Measurements from ENCODE around the gene SPACA4.
"Not testable (repeated sequence)": the region's sequence is repeated elsewhere in the genome, so short reads cannot be mapped to it uniquely, and the experiment has no call there.

The SPACA4 gene

GRCh38 chr19:48606463-48607358 lies at the start of gene SPACA4:
Gene SPACA4 (plus strand): TSS chr19:48606742. CDS start chr19:48606979, 237 bp downstream.
- DNase-seq (ENCODE audit: low spot score): no peak

- DNase-seq (ENCODE audit: low spot score): no peak
These were observed 49.7 kb upstream of the SPACA4 start for GRCh38 chr19:48556825-48557224.

GRCh38 chr19:48558018-48558684 lies 48.4 kb upstream of the SPACA4 start:
- DNase-seq (ENCODE audit: low spot score): no peak

GRCh38 chr19:48560095-48560530 lies 46.4 kb upstream of the SPACA4 start:
- no peak for DNase-seq (ENCODE audit: low spot score)

GRCh38 chr19:48561412-48561811 lies 45.1 kb upstream of the SPACA4 start:
- no peak for DNase-seq (ENCODE audit: low spot score)

- DNase-seq (ENCODE audit: low spot score): no peak
These were observed 41.5 kb upstream of the SPACA4 start for GRCh38 chr19:48565090-48565489.

GRCh38 chr19:48568345-48568886 lies 38.1 kb upstream of the SPACA4 start:
- no peak for DNase-seq (ENCODE audit: low spot score)

GRCh38 chr19:48569814-48570213 lies 36.7 kb upstream of the SPACA4 start:
- DNase-seq (ENCODE audit: low spot score): no peak

GRCh38 chr19:48571378-48572162 lies 35.0 kb upstream of the SPACA4 start:
- DNase-seq (ENCODE audit: low spot score): no peak

GRCh38 chr19:48573163-48573505 lies 33.4 kb upstream of the SPACA4 start:
- DNase-seq (ENCODE audit: low spot score): no peak

- DNase-seq (ENCODE audit: low spot score): no peak
These were observed 30.5 kb upstream of the SPACA4 start for GRCh38 chr19:48575931-48576622.

- DNase-seq (ENCODE audit: low spot score): not testable (repeated sequence)
These were observed 28.6 kb upstream of the SPACA4 start for GRCh38 chr19:48577908-48578307.

GRCh38 chr19:48578891-48579290 lies 27.7 kb upstream of the SPACA4 start:
- DNase-seq (ENCODE audit: low spot score): no peak

- no peak for DNase-seq (ENCODE audit: low spot score)
These were observed 24.4 kb upstream of the SPACA4 start for GRCh38 chr19:48582168-48582567.

- DNase-seq (ENCODE audit: low spot score): no peak
These were observed 19.2 kb upstream of the SPACA4 start for GRCh38 chr19:48587387-48587786.

- DNase-seq (ENCODE audit: low spot score): peak; percentile 88
These were observed 17.7 kb upstream of the SPACA4 start for GRCh38 chr19:48588670-48589401.

GRCh38 chr19:48591021-48591420 lies 15.5 kb upstream of the SPACA4 start:
- no peak for DNase-seq (ENCODE audit: low spot score)

GRCh38 chr19:48595171-48595570 lies 11.4 kb upstream of the SPACA4 start:
- DNase-seq (ENCODE audit: low spot score): no peak

- no peak for DNase-seq (ENCODE audit: low spot score)
These were observed 10.7 kb upstream of the SPACA4 start for GRCh38 chr19:48595833-48596232.

- no peak for DNase-seq (ENCODE audit: low spot score)
These were observed 10.3 kb upstream of the SPACA4 start for GRCh38 chr19:48596237-48596636.
